ENCODE data around the gene MYO1C. TPM values are rescaled to one million over a fixed set of nuclear protein-coding genes. Genes with fewer than 3 reads are reported as not detected.

Gene MYO1C
- total RNA-seq, 1 donor from 2014 or later: 64.4 TPM

- TF ChIP-seq CTCF (IDR thresholded peaks at IDR 0.05; ENCODE audit: unreplicated experiment): no peak
- Mint-ChIP-seq H3K4me1 (ENCODE audit: low read depth) (peaks cover 2% of the 10 kb centered on the region), H3K27ac (no peak overlapping the region), H3K9me3 (ENCODE audit: low read depth) (no peaks in the 10 kb centered on the region), H3K36me3 (ENCODE audit: insufficient read depth) (no peaks in the 10 kb centered on the region), H3K27me3 (no peaks in the 10 kb centered on the region), H3K4me3 (ENCODE audit: low read depth) (no peak overlapping the region)
- no peak for DNase-seq (ENCODE audit: low spot score, unreplicated experiment)
Observed at GRCh38 chr17:1416414-1416813, 76.1 kb downstream of the MYO1C start.

- Mint-ChIP-seq H3K27ac (peak overlapping the region; percentile 15), H3K36me3 (ENCODE audit: insufficient read depth) (no peaks in the 10 kb centered on the region), H3K9me3 (ENCODE audit: low read depth) (no peaks in the 10 kb centered on the region), H3K4me1 (ENCODE audit: low read depth) (peaks cover 2% of the 10 kb centered on the region), H3K27me3 (no peaks in the 10 kb centered on the region), H3K4me3 (ENCODE audit: low read depth) (no peak overlapping the region)
- no peak for DNase-seq (ENCODE audit: low spot score, unreplicated experiment)
- no peak for TF ChIP-seq CTCF (IDR thresholded peaks at IDR 0.05; ENCODE audit: unreplicated experiment)
Observed at GRCh38 chr17:1414634-1415033, 77.9 kb downstream of the MYO1C start.

Other genes starting within 250 kb of the MYO1C start
- not detected in 2 replicates for gene BHLHA9, start 222.2 kb downstream of the MYO1C start, total RNA-seq
- gene TRARG1, start 213.0 kb downstream of the MYO1C start, total RNA-seq: not detected in 2 replicates
- 951 and 984 TPM in 2 replicates for gene YWHAE, start 92.5 kb downstream of the MYO1C start, total RNA-seq
- 41.6 and 44.8 TPM in 2 replicates for gene CRK, start 36.5 kb downstream of the MYO1C start, total RNA-seq
- 27.1 and 29.8 TPM in 2 replicates for gene INPP5K, start 23.9 kb upstream of the MYO1C start, total RNA-seq
- 63.5 and 75.0 TPM in 2 replicates for gene PITPNA, start 70.1 kb upstream of the MYO1C start, total RNA-seq
- gene SLC43A2, start 136.1 kb upstream of the MYO1C start, total RNA-seq: 21.1 and 21.9 TPM in 2 replicates
- 0.43 and 0.69 TPM in 2 replicates for gene SCARF1, start 153.0 kb upstream of the MYO1C start, total RNA-seq
- gene RILP, start 157.2 kb upstream of the MYO1C start, total RNA-seq: 1.2 and 1.5 TPM in 2 replicates
- 367 and 378 TPM in 2 replicates for gene PRPF8, start 192.2 kb upstream of the MYO1C start, total RNA-seq
- 2.7 and 2.9 TPM in 2 replicates for gene TLCD2, start 217.7 kb upstream of the MYO1C start, total RNA-seq
- gene WDR81, start 232.0 kb upstream of the MYO1C start, total RNA-seq: 22.1 and 22.4 TPM in 2 replicates